Measurements from ENCODE around the gene SLC6A1. TPM values are rescaled to one million over a fixed set of nuclear protein-coding genes. Genes with fewer than 3 reads are reported as not detected.

Gene SLC6A1
- total and polyA plus RNA-seq, 8 donors = 0.29 to 5.6 (median 2.8) TPM; not detected in 5

- intact Hi-C loops (cut with DNase I; ENCODE audit: low total_unique reads) = no loop called here
- DNase-seq = no peak
- peaks cover 0 to 4% (median 2%) of the 10 kb centered on the region in 4 donors for H3K4me1 ChIP-seq
- H3K27ac ChIP-seq = no peak overlapping the region
- H3K27me3 ChIP-seq = peaks cover 3 to 84% (median 50%) of the 10 kb centered on the region in 3 donors
- H3K36me3 ChIP-seq = no peaks in the 10 kb centered on the region
- H3K4me3 ChIP-seq = no peak overlapping the region
- TF ChIP-seq POLR2A (IDR thresholded peaks at IDR 0.05) = no peak
- TF ChIP-seq EP300 (IDR thresholded peaks at IDR 0.05) = no peak
- no peak for TF ChIP-seq POLR2AphosphoS5 (IDR thresholded peaks at IDR 0.05)
- no peak for TF ChIP-seq CTCF (IDR thresholded peaks at IDR 0.05)
- no peaks in the 10 kb centered on the region for H3K9me3 ChIP-seq
Observed at GRCh38 chr3:10998542-10998941, 6.0 kb downstream of the SLC6A1 start.

- H3K27me3 ChIP-seq = peaks cover 0 to 75% (median 41%) of the 10 kb centered on the region in 3 donors
- DNase-seq = no peak
- WGBS, 5 donors = 64 to 70% (median 67%) methylated on average over 14 to 15 of the region's 15 CpGs
- intact Hi-C loops (cut with DNase I; ENCODE audit: low total_unique reads) = no loop called here
- no peaks in the 10 kb centered on the region for H3K9me3 ChIP-seq
- H3K4me3 ChIP-seq = no peak overlapping the region
- TF ChIP-seq POLR2AphosphoS5 (IDR thresholded peaks at IDR 0.05) (no peak), POLR2A (IDR thresholded peaks at IDR 0.05) (no peak), EP300 (IDR thresholded peaks at IDR 0.05) (no peak)
- no peak overlapping the region for H3K27ac ChIP-seq
- no peaks in the 10 kb centered on the region for H3K36me3 ChIP-seq
- H3K4me1 ChIP-seq = no peaks in the 10 kb centered on the region
Observed at GRCh38 chr3:10999221-11000107, 6.9 kb downstream of the SLC6A1 start.

GRCh38 chr3:11000528-11000927, 8.0 kb downstream of the SLC6A1 start:
- no peak for DNase-seq
- H3K4me3 ChIP-seq = no peak overlapping the region
- intact Hi-C loops (cut with DNase I; ENCODE audit: low total_unique reads) = no loop called here
- H3K27me3 ChIP-seq = peaks cover 0 to 69% (median 36%) of the 10 kb centered on the region in 3 donors
- H3K27ac ChIP-seq = no peak overlapping the region
- TF ChIP-seq CTCF (IDR thresholded peaks at IDR 0.05) (no peak), POLR2A (IDR thresholded peaks at IDR 0.05) (no peak), POLR2AphosphoS5 (IDR thresholded peaks at IDR 0.05) (no peak), EP300 (IDR thresholded peaks at IDR 0.05) (no peak)
- H3K4me1 ChIP-seq = no peaks in the 10 kb centered on the region
- H3K9me3 ChIP-seq = no peaks in the 10 kb centered on the region
- WGBS, 5 donors = 19 to 57% (median 37%) methylated on average over 2 of the region's 2 CpGs
- H3K36me3 ChIP-seq = no peaks in the 10 kb centered on the region

- TF ChIP-seq POLR2A (IDR thresholded peaks at IDR 0.05) (no peak), EP300 (IDR thresholded peaks at IDR 0.05) (no peak), CTCF (IDR thresholded peaks at IDR 0.05) (no peak), POLR2AphosphoS5 (IDR thresholded peaks at IDR 0.05) (no peak)
- H3K4me1 ChIP-seq = no peaks in the 10 kb centered on the region
- H3K9me3 ChIP-seq = no peaks in the 10 kb centered on the region
- intact Hi-C loops (cut with DNase I; ENCODE audit: low total_unique reads) = no loop called here
- peaks cover 0 to 68% (median 32%) of the 10 kb centered on the region in 3 donors for H3K27me3 ChIP-seq
- peak in 1 of 2 donors; percentile 25 for DNase-seq
- no peak overlapping the region for H3K4me3 ChIP-seq
- WGBS, 5 donors = 34 to 59% (median 47%) methylated on average over 11 of the region's 11 CpGs
- H3K27ac ChIP-seq = no peak overlapping the region
- no peaks in the 10 kb centered on the region for H3K36me3 ChIP-seq
Observed at GRCh38 chr3:11001020-11001657, 8.6 kb downstream of the SLC6A1 start.

All from stomach (tissue), 9 donors.